HG03139 (cell line): ENCODE measurements around the gene TBC1D9.
"Not testable (repeated sequence)": the region's sequence is repeated elsewhere in the genome, so short reads cannot be mapped to it uniquely, and the experiment has no call there.

Experiments
- ATAC-seq: cut with Tn5 transposase; IDR thresholded peaks from one replicate; pipeline ENCODE4 v1.9.1; 2021; ENCODE audit not compliant: unreplicated experiment

TBC1D9 gene

GRCh38 chr4:140756319-140757231, at the start of gene TBC1D9:
Gene TBC1D9, minus strand, starts transcription at chr4:140756385. Its CDS starts 340 bp downstream, at chr4:140756045.
- peak; percentile 27 for ATAC-seq

- ATAC-seq: no peak
Measured at GRCh38 chr4:140805293-140805692, 49.1 kb upstream of the TBC1D9 start.

GRCh38 chr4:140802591-140802990, 46.4 kb upstream of the TBC1D9 start:
- no peak for ATAC-seq

GRCh38 chr4:140800666-140801065, 44.5 kb upstream of the TBC1D9 start:
- no peak for ATAC-seq

GRCh38 chr4:140799686-140800225, 43.6 kb upstream of the TBC1D9 start:
- no peak for ATAC-seq

- ATAC-seq: no peak
Measured at GRCh38 chr4:140793291-140793690, 37.1 kb upstream of the TBC1D9 start.

GRCh38 chr4:140790765-140791164, 34.6 kb upstream of the TBC1D9 start:
- peak; percentile 90 for ATAC-seq

- ATAC-seq: peak; percentile 3
Measured at GRCh38 chr4:140790171-140790570, 34.0 kb upstream of the TBC1D9 start.

- ATAC-seq: no peak
Measured at GRCh38 chr4:140789759-140790158, 33.6 kb upstream of the TBC1D9 start.

GRCh38 chr4:140782787-140783186, 26.6 kb upstream of the TBC1D9 start:
- not testable (repeated sequence) for ATAC-seq

- ATAC-seq: no peak
Measured at GRCh38 chr4:140781596-140781995, 25.4 kb upstream of the TBC1D9 start.

GRCh38 chr4:140777894-140778293, 21.7 kb upstream of the TBC1D9 start:
- no peak for ATAC-seq

- no peak for ATAC-seq
Measured at GRCh38 chr4:140777386-140777785, 21.2 kb upstream of the TBC1D9 start.

GRCh38 chr4:140776556-140776955, 20.4 kb upstream of the TBC1D9 start:
- ATAC-seq: no peak

- no peak for ATAC-seq
Measured at GRCh38 chr4:140774956-140775355, 18.8 kb upstream of the TBC1D9 start.

- ATAC-seq: no peak
Measured at GRCh38 chr4:140774510-140774909, 18.3 kb upstream of the TBC1D9 start.

- ATAC-seq: no peak
Measured at GRCh38 chr4:140769209-140769608, 13.0 kb upstream of the TBC1D9 start.

- ATAC-seq: no peak
Measured at GRCh38 chr4:140764785-140765392, 8.7 kb upstream of the TBC1D9 start.

- ATAC-seq: no peak
Measured at GRCh38 chr4:140762202-140762601, 6.0 kb upstream of the TBC1D9 start.

GRCh38 chr4:140757232-140757630, 1.0 kb upstream of the TBC1D9 start:
- no peak for ATAC-seq

GRCh38 chr4:140755774-140756318, 339 bp downstream of the TBC1D9 start:
- ATAC-seq: peak; percentile 47
